ENCODE data around the gene GNS.
"Not testable (repeated sequence)": the region's sequence is repeated elsewhere in the genome, so short reads cannot be mapped to it uniquely, and the experiment has no call there.

The GNS gene

DNA sequence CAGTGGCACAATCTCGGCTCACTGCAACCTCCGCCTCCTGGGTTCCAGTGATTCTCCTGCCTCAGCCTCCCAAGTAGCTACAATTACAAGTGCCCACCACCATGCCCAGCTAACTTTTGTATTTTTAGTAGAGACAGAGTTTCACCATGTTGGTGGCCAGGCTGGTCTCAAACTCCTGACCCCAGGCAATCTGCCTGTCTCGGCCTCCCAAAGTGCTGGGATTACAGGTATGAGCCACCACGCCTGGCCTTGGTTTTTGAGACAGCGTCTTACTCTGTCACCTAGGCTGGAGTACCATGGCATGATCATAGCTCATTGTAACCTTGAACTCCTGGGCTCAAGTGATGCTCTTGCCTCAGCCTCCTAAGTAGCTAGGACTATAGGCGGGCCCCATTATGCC lies 69.0 kb downstream of the GNS start:
- H3K9ac ChIP-seq (ENCODE audit: low read depth, low read length); H3K36me3 ChIP-seq (ENCODE audit: control insufficient read depth, insufficient read depth, low read length); H3K27me3 ChIP-seq (ENCODE audit: control insufficient read depth, insufficient read depth, low read length); H3K4me3 ChIP-seq (ENCODE audit: low read depth, low read length); H3K9me3 ChIP-seq (ENCODE audit: control insufficient read depth, insufficient read depth, low read length): not testable (repeated sequence)
- peaks cover 18% of the 10 kb centered on the region for H3K4me1 ChIP-seq (ENCODE audit: control insufficient read depth, insufficient read depth, low read length)

DNA sequence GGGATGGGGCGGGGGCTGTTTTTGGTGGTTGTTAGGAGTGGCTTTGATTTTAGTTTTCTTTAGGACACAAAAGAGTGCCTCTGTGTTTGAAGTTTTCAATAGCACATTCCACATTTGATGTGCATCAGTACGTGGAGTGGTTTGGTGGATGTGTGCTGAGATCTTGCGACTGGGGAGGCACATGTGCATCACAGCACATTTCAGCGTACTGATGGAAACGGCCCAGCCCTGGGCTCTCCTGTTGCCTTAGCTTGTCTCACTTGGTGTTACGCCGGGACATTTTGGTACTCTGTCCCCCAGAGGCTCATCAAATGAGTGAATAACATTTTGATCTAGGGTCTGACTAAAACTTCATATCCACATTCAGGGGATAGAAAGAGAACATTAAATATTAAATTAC lies 70.5 kb downstream of the GNS start:
- no peaks in the 10 kb centered on the region for H3K36me3 ChIP-seq (ENCODE audit: control insufficient read depth, insufficient read depth, low read length)
- H3K4me1 ChIP-seq (ENCODE audit: control insufficient read depth, insufficient read depth, low read length) = peaks cover 15% of the 10 kb centered on the region
- no peak overlapping the region for H3K4me3 ChIP-seq (ENCODE audit: low read depth, low read length)
- H3K27me3 ChIP-seq (ENCODE audit: control insufficient read depth, insufficient read depth, low read length) = no peaks in the 10 kb centered on the region
- H3K9ac ChIP-seq (ENCODE audit: low read depth, low read length) = no peak overlapping the region
- no peaks in the 10 kb centered on the region for H3K9me3 ChIP-seq (ENCODE audit: control insufficient read depth, insufficient read depth, low read length)

DNA sequence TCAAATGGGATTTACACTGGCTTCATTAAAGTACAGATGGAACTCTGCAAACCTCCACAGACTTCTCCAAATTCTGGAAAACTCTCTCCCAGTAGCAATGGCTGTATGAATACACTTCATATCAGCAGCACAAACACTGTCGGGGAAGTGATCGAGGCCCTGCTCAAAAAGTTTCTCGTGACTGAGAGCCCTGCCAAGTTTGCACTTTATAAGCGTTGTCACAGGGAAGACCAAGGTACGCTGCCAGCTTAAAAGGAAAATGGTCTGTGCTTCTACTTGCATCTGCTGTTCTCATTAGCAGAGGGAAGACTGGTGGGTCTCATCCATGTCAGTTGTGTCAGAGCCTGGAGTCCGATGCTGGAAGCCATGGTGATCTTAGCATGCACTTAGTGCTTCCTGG lies 71.0 kb downstream of the GNS start:
- H3K36me3 ChIP-seq (ENCODE audit: control insufficient read depth, insufficient read depth, low read length) = no peaks in the 10 kb centered on the region
- no peak overlapping the region for H3K4me3 ChIP-seq (ENCODE audit: low read depth, low read length)
- no peaks in the 10 kb centered on the region for H3K27me3 ChIP-seq (ENCODE audit: control insufficient read depth, insufficient read depth, low read length)
- H3K4me1 ChIP-seq (ENCODE audit: control insufficient read depth, insufficient read depth, low read length) = peaks cover 17% of the 10 kb centered on the region
- no peak overlapping the region for H3K9ac ChIP-seq (ENCODE audit: low read depth, low read length)
- no peaks in the 10 kb centered on the region for H3K9me3 ChIP-seq (ENCODE audit: control insufficient read depth, insufficient read depth, low read length)

DNA sequence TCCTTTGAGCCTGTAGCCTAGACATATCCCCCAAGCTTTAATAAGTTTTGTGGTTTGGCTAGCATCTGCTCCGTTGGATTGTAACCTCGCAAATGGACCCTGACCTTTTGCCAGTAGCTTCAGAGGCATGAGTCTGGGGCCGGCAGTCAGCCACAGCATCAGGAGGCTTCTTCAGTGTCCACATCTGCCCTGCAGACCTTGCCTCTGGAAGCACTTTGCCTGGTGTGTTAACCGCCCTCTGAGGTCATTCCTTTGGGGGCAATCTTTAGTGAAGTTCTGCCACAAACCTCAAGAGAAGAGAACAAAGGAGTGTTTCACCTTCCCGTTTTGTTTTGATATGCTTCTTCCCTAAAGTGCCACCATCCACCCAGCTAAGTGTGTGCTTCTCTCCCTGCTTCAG lies 71.4 kb downstream of the GNS start:
- Histone ChIP-seq H3K9me3 (ENCODE audit: control insufficient read depth, insufficient read depth, low read length) (no peaks in the 10 kb centered on the region), H3K4me1 (ENCODE audit: control insufficient read depth, insufficient read depth, low read length) (peaks cover 21% of the 10 kb centered on the region), H3K4me3 (ENCODE audit: low read depth, low read length) (no peak overlapping the region), H3K36me3 (ENCODE audit: control insufficient read depth, insufficient read depth, low read length) (no peaks in the 10 kb centered on the region), H3K27me3 (ENCODE audit: control insufficient read depth, insufficient read depth, low read length) (no peaks in the 10 kb centered on the region), H3K9ac (ENCODE audit: low read depth, low read length) (no peak overlapping the region)

DNA sequence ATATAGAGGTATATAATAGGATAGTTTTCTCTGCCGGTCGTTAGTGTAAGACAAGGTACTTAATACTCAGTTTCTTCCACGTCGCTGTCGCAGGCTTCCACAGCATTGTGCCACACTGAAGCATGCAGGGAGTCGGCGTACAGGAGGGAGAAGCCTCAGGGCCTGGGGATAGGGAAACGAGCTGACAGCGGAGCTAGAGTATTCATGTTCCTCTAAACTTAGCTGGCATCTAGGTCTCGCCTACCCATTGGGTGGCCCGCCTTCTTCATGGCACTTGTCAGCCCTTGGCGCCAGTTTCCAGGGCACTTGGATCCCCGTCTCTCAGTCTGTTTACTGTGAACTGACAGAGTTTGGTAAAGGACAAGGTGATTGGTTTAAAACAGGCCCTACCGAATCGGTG lies 73.6 kb downstream of the GNS start:
- H3K36me3 ChIP-seq (ENCODE audit: control insufficient read depth, insufficient read depth, low read length) = no peaks in the 10 kb centered on the region
- H3K9me3 ChIP-seq (ENCODE audit: control insufficient read depth, insufficient read depth, low read length) = no peaks in the 10 kb centered on the region
- H3K9ac ChIP-seq (ENCODE audit: low read depth, low read length) = no peak overlapping the region
- H3K4me3 ChIP-seq (ENCODE audit: low read depth, low read length) = no peak overlapping the region
- peaks cover 13% of the 10 kb centered on the region for H3K4me1 ChIP-seq (ENCODE audit: control insufficient read depth, insufficient read depth, low read length)
- no peaks in the 10 kb centered on the region for H3K27me3 ChIP-seq (ENCODE audit: control insufficient read depth, insufficient read depth, low read length)

DNA sequence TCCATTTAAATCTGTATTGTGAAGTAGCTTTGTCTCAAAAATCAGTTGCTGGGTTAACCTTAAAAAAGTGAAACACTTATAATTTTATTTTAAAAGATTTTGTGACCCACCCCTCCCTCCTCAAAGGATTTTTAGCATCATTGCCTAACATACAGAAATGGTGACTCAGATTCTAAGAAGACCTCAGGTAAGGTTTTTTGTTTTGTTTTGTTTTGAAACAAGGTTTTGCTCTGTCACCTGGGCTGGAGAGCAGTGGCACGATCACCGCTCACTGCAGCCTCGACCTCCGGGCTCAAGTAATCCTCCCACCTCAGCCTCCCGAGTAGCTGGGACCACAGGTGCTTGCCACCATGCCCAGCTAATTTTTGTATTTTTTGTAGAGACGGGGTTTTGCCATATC lies 74.2 kb downstream of the GNS start:
- Histone ChIP-seq H3K9me3 (ENCODE audit: control insufficient read depth, insufficient read depth, low read length) (no peaks in the 10 kb centered on the region), H3K4me1 (ENCODE audit: control insufficient read depth, insufficient read depth, low read length) (peaks cover 13% of the 10 kb centered on the region), H3K27me3 (ENCODE audit: control insufficient read depth, insufficient read depth, low read length) (no peaks in the 10 kb centered on the region), H3K9ac (ENCODE audit: low read depth, low read length) (no peak overlapping the region), H3K4me3 (ENCODE audit: low read depth, low read length) (no peak overlapping the region), H3K36me3 (ENCODE audit: control insufficient read depth, insufficient read depth, low read length) (no peaks in the 10 kb centered on the region)

DNA sequence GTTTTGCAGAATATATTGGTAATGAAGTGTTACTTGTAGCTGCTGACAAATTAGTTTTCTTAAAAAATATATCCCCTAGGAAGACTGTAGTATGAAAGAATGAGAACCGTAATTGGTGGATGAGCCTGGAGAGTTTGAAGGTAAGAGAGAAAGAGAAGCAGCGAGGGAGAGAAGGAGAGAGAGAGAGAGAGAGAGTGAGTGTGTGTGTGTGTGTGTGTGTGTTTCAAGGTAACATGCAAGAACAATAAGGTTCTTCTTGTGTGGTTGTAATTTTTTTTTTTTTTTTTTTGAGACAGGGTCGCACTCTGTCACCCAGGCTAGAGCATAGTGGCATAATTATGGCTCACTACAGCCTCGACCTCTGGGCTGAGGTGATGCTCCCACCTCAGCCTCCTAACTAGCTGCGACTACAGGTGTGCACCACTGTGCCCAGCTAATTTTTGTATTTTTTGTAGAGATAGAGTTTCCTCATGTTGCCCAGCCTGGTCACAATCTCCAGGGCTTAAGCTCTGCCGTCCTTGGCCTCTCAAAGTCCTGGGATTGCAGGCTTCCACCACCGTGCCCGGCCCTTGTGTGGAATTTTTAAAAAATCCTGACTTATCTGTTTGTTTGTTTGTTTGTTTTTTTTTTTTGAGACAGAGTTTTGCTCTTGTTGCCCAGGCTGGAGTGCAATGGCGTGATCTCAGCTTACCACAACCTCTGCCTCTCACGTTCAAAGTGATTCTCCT lies 75.2 kb downstream of the GNS start:
- Histone ChIP-seq H3K9me3 (ENCODE audit: control insufficient read depth, insufficient read depth, low read length) (no peaks in the 10 kb centered on the region), H3K9ac (ENCODE audit: low read depth, low read length) (no peak overlapping the region), H3K27me3 (ENCODE audit: control insufficient read depth, insufficient read depth, low read length) (no peaks in the 10 kb centered on the region), H3K36me3 (ENCODE audit: control insufficient read depth, insufficient read depth, low read length) (no peaks in the 10 kb centered on the region), H3K4me1 (ENCODE audit: control insufficient read depth, insufficient read depth, low read length) (peaks cover 13% of the 10 kb centered on the region), H3K4me3 (ENCODE audit: low read depth, low read length) (no peak overlapping the region)

DNA sequence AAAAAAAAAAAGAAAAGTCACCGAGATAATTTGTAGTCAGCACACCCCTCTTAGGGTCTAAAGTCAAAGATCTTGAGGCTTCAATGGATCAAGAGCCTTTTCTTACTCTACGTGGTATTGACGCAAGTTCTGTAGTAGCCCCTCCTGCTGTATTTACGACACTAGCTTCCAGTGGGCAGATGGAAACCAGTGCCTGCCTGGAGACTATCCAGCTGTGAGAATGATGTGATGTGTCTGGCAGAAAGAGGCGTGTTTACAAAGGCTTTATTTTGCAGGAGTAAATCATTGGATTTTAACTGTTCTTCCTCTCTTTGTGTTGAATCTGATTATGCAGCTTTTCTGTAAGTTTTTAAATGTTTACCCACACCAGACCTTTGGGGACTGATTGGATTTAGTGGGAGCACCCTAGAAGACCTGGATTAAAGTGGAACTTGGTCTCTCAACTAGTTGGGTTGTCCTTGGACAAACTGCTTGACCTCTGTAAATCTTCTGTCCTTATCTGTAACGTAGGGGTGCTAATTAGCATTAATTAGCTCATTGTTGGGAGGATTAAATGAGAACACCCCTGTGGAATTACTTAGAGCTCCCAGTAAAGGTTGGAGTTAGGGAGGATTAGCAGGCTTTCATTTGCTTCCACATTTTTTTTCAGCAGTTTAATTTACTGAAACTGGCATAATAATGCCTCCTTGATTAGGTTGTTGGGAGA lies 76.5 kb downstream of the GNS start:
- no peak overlapping the region for H3K4me3 ChIP-seq (ENCODE audit: low read depth, low read length)
- peaks cover 15% of the 10 kb centered on the region for H3K4me1 ChIP-seq (ENCODE audit: control insufficient read depth, insufficient read depth, low read length)
- no peaks in the 10 kb centered on the region for H3K36me3 ChIP-seq (ENCODE audit: control insufficient read depth, insufficient read depth, low read length)

DNA sequence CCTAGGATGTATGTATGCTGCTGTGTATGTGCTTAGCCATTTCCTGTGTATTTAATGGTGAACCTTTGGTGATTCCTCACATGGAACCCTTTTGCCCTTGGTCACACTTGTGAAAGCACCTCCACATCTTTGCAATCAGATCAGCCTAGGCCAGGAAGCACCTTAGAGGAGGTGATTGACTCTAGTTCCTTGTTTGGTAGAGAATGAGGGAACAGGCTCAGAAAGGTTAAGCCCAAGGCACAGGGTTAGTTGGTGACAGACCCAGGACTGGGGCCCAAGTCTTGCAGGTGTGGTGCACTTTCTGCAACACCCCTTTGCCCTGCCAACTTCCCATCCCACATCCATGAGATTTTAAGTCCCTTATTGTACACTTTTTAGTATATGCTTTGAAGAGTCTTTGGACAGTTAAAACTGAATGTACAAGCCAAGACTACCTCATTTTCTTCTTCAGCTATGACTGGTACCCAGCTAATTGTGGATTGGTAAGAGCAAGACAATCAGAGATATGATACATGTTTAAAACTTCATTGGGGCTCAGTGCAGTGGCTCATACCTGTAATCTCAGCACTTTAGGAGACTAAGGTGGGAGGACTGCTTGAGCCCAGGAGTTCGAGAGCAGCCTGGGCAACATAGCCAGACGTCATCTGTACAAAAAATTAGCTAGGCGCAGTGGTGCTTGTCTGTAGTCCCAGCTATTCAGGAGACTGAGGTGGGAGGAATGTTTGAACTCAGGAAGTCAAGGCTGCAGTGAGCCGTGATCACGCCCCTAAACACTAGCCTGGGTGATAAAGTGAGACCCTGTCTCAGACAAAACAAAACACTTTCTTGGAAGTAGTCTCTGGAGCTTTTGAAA lies 77.8 kb downstream of the GNS start:
- Histone ChIP-seq H3K36me3 (ENCODE audit: control insufficient read depth, insufficient read depth, low read length) (no peaks in the 10 kb centered on the region), H3K4me1 (ENCODE audit: control insufficient read depth, insufficient read depth, low read length) (peaks cover 15% of the 10 kb centered on the region), H3K4me3 (ENCODE audit: low read depth, low read length) (no peak overlapping the region)

More for the DNA sequence above, 76.5 kb downstream of the GNS start:
- no peaks in the 10 kb centered on the region for H3K27me3 ChIP-seq (ENCODE audit: control insufficient read depth, insufficient read depth, low read length)
- no peak overlapping the region for H3K9ac ChIP-seq (ENCODE audit: low read depth, low read length)
- no peaks in the 10 kb centered on the region for H3K9me3 ChIP-seq (ENCODE audit: control insufficient read depth, insufficient read depth, low read length)

DNA sequence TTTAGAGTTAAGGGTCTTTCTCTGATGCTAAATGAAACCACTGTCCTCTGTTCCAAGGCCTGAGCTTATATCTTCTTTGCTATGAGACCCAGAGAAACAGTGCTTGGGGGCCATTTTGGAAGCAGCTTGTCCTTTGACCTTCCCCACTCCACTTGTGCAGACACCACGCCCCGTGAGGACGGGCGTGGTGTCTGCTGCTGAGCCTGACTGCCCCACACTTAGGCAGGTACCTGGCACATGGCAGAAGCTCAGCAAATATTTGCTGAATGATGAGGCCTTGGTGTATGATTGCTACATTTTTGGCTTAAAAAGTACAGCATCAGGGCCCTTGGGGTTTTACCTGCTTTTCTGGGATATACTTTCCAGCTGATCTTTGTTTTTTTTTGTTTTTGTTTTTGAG lies 79.0 kb downstream of the GNS start:
- no peak overlapping the region for H3K4me3 ChIP-seq (ENCODE audit: low read depth, low read length)
- H3K9me3 ChIP-seq (ENCODE audit: control insufficient read depth, insufficient read depth, low read length) = no peaks in the 10 kb centered on the region
- peaks cover 15% of the 10 kb centered on the region for H3K4me1 ChIP-seq (ENCODE audit: control insufficient read depth, insufficient read depth, low read length)
- H3K9ac ChIP-seq (ENCODE audit: low read depth, low read length) = no peak overlapping the region
- H3K27me3 ChIP-seq (ENCODE audit: control insufficient read depth, insufficient read depth, low read length) = no peaks in the 10 kb centered on the region
- no peaks in the 10 kb centered on the region for H3K36me3 ChIP-seq (ENCODE audit: control insufficient read depth, insufficient read depth, low read length)

More for the DNA sequence above, 77.8 kb downstream of the GNS start:
- H3K27me3 ChIP-seq (ENCODE audit: control insufficient read depth, insufficient read depth, low read length) = no peaks in the 10 kb centered on the region
- no peak overlapping the region for H3K9ac ChIP-seq (ENCODE audit: low read depth, low read length)
- no peaks in the 10 kb centered on the region for H3K9me3 ChIP-seq (ENCODE audit: control insufficient read depth, insufficient read depth, low read length)

DNA sequence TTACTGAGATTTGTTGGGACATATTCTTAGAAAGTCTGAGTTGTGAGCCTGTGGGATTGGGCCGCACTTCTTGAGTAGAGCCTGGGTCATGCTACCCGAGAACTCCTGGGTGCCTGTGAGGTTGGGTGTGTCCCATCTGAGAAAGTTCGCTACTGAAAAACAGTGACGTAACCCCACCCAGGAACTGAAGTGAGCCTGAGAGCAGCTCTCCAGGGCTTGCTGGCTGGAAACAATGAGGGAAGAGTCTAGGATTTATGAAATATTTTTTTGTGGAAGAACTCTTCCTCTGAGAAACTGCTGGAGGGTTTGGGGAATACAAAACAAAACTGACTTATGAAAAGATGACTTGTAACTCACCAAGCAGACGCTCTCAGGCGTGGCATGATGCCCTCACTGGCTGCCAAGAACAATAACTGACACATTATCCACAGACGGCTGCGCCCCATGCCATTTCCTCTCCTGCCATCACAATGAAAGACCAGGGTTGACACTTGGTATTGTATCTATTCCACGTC lies 79.7 kb downstream of the GNS start:
- Histone ChIP-seq H3K4me1 (ENCODE audit: control insufficient read depth, insufficient read depth, low read length) (peaks cover 15% of the 10 kb centered on the region), H3K27me3 (ENCODE audit: control insufficient read depth, insufficient read depth, low read length) (no peaks in the 10 kb centered on the region), H3K36me3 (ENCODE audit: control insufficient read depth, insufficient read depth, low read length) (no peaks in the 10 kb centered on the region), H3K4me3 (ENCODE audit: low read depth, low read length) (no peak overlapping the region), H3K9ac (ENCODE audit: low read depth, low read length) (no peak overlapping the region), H3K9me3 (ENCODE audit: control insufficient read depth, insufficient read depth, low read length) (no peaks in the 10 kb centered on the region)
